ENCODE measurements around the gene SPACA4.

DNA sequence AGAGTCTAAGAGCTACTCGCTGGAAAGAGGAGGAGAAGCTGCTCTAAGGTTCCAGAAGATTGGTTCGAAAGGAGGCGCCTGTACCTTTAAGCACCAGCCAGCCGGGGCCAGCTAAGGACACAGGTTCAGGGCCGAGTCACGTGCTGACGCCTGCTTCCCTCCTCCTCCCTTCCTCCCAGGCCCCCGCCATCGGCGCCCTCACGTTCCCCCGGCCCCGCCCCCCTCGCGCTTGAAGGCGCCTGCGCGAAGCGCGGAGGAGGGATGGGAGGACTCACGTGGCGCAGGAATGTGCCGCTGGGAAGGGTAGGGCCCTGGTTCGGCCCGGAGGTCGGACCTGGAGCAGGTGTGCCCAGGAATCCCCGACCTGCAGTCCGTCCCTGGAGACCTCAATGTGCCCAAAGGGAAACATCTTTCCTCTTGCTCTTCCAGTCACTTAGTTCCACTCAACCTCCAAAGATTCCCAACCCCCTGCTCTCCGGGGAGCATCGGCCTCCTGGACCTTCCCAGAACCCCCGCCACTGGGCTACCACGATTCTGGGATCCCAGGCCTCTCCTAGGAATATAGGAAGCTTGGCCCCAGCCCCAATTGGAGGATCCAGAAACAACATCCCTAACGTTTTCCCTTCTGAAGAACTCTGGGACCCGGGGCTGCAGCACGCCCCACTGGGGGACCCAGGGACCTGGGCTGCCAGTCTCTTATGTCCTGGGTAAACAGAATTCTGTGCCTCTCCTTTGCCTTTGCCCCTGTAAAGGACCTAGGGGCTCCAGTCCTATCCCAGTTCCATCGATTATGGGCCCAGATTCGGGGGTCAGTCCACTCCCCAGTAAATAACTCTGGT is 28.1 kb downstream of the SPACA4 start:
- TF ChIP-seq POLR2A (IDR thresholded peaks at IDR 0.05; ENCODE audit: low read length) (peak; percentile 50), GATA1 (IDR thresholded peaks at IDR 0.05; ENCODE audit: low read depth, low read length) (no peak)
